Measurements from ENCODE around the gene PDE3B. TPM values are rescaled to one million over a fixed set of nuclear protein-coding genes. Genes with fewer than 3 reads are reported as not detected.
"Not testable (repeated sequence)": the region's sequence is repeated elsewhere in the genome, so short reads cannot be mapped to it uniquely, and the experiment has no call there.

PDE3B gene
- total and polyA plus RNA-seq, 9 of the 15 experiments (the other 6 are each of a cell fraction or from before 2014, with no cell fraction given) = 2.3 to 22.5 (median 12.2) TPM

DNA sequence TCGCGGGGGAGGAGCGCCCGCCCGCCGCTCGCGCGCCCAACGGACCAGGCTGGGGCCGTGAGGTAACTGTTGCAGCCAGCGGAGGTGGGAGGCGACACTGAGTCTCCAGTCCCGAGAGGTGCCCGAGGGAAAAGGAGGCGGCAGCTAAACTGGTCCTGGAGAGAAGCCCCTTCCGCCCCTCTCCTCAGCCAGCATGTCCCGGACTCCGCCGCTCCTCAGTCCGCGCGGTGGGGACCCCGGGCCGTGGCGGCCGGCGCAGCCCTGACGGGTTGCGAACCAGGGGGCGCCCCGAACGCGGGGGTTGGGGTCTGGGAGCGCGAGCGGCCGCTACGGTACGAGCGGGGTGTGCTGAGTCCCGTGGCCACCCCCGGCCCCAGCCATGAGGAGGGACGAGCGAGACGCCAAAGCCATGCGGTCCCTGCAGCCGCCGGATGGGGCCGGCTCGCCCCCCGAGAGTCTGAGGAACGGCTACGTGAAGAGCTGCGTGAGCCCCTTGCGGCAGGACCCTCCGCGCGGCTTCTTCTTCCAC, at the start of gene PDE3B (continued):
- TF ChIP-seq, protein P1, sequence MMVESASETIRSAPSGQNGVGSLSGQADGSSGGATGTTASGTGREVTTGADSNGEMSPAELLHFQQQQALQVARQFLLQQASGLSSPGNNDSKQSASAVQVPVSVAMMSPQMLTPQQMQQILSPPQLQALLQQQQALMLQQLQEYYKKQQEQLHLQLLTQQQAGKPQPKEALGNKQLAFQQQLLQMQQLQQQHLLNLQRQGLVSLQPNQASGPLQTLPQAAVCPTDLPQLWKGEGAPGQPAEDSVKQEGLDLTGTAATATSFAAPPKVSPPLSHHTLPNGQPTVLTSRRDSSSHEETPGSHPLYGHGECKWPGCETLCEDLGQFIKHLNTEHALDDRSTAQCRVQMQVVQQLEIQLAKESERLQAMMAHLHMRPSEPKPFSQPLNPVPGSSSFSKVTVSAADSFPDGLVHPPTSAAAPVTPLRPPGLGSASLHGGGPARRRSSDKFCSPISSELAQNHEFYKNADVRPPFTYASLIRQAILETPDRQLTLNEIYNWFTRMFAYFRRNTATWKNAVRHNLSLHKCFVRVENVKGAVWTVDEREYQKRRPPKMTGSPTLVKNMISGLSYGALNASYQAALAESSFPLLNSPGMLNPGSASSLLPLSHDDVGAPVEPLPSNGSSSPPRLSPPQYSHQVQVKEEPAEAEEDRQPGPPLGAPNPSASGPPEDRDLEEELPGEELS (CRISPR knock-in tag; IDR thresholded peaks at IDR 0.05; ENCODE audit: borderline replicate concordance) = no peak
- TF ChIP-seq, protein P2, sequence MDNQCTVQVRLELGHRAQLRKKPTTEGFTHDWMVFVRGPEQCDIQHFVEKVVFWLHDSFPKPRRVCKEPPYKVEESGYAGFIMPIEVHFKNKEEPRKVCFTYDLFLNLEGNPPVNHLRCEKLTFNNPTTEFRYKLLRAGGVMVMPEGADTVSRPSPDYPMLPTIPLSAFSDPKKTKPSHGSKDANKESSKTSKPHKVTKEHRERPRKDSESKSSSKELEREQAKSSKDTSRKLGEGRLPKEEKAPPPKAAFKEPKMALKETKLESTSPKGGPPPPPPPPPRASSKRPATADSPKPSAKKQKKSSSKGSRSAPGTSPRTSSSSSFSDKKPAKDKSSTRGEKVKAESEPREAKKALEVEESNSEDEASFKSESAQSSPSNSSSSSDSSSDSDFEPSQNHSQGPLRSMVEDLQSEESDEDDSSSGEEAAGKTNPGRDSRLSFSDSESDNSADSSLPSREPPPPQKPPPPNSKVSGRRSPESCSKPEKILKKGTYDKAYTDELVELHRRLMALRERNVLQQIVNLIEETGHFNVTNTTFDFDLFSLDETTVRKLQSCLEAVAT (IDR thresholded peaks at IDR 0.05) = peak in 1 of 2 experiments; percentile 16; a peak in 1 of 4 replicates
- TF ChIP-seq SIRT6 (IDR thresholded peaks at IDR 0.05; ENCODE audit: low read depth, low read length) = no peak
- TF ChIP-seq RCOR1 (IDR thresholded peaks at IDR 0.05; ENCODE audit: borderline replicate concordance in 1 of 2, low read depth in 2 of 2, low read length in 2 of 2) = peak in 1 of 2 experiments; percentile 56; a peak in 1 of 4 replicates
- TF ChIP-seq POLR3G (IDR thresholded peaks at IDR 0.05; ENCODE audit: extremely low read depth, insufficient read length, insufficient replicate concordance) = no peak
- TF ChIP-seq ZNF184 (CRISPR knock-in tag; IDR thresholded peaks at IDR 0.05) = no peak
- peak; percentile 92 for TF ChIP-seq SMAD4 (CRISPR knock-in tag; conservative IDR thresholded peaks at IDR 0.05)
- TF ChIP-seq KLF1 (tag; IDR thresholded peaks at IDR 0.05) = no peak

DNA sequence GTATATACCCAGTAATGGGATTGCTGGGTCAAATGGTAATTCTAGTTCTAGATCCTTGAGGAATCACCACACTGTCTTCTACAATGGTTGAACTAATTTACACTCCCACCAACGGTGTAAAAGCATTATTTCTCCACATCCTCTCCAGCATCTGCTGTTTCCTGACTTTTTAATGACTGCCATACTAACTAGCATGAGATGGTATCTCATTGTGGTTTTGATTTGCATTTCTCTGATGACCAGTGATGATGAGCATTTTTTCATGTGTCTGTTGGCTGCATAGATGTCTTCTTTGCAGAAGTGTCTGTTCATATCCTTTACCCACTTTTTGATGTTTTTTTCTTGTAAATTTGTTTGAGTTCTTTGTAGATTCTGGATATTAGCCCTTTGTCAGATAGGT, 48.3 kb upstream of the PDE3B start:
- H3K27ac ChIP-seq (ENCODE audit: extremely low read depth, low read depth, low read length); DNase-seq (ENCODE audit: extremely low read depth in 1 of 4, low spot score in 3 of 4); H4K20me1 ChIP-seq (replicated peaks; ENCODE audit: control insufficient read depth, insufficient read depth, low read length); H2AFZ ChIP-seq (ENCODE audit: low read depth, low read length); CTCF ChIA-PET (ENCODE audit: low intra/inter-chr PET ratio); H3K9ac ChIP-seq (ENCODE audit: insufficient read depth in 1 of 2, low read depth in 2 of 2, low read length in 2 of 2); POLR2A ChIA-PET; H3K27me3 ChIP-seq (ENCODE audit: control insufficient read depth in 2 of 2, insufficient read depth in 2 of 2, low read length in 2 of 2); H3K9me3 ChIP-seq (replicated peaks; ENCODE audit: control insufficient read depth, insufficient read depth, low read depth, low read length); H3K4me1 ChIP-seq (replicated peaks in 1 of 2; ENCODE audit: control insufficient read depth in 2 of 2, insufficient read depth in 2 of 2, low read length in 2 of 2); ATAC-seq; BruUV-seq (replicated peaks); H3K4me3 ChIP-seq; H3K9me1 ChIP-seq (ENCODE audit: control insufficient read depth, insufficient read depth, low read length); in situ Hi-C loops (cut with MboI); intact Hi-C loops (cut with micrococcal nuclease); H3K79me2 ChIP-seq (ENCODE audit: control insufficient read depth, insufficient read depth, low read length); FAIRE-seq; H3K4me2 ChIP-seq (ENCODE audit: insufficient read depth, low read length): not testable (repeated sequence)
- peaks cover 12% of the 10 kb centered on the region; the same call in 2 of the 3 replicates for H3K36me3 ChIP-seq (ENCODE audit: control insufficient read depth, insufficient read depth, low read length)
- 50% methylated on average over 1 of the region's 1 CpG for WGBS (ENCODE audit: insufficient coverage, low coverage, missing lambda C conversion rate)

Measured in K562 (cell line).